ENCODE results near the gene PXDC1.

DNA sequence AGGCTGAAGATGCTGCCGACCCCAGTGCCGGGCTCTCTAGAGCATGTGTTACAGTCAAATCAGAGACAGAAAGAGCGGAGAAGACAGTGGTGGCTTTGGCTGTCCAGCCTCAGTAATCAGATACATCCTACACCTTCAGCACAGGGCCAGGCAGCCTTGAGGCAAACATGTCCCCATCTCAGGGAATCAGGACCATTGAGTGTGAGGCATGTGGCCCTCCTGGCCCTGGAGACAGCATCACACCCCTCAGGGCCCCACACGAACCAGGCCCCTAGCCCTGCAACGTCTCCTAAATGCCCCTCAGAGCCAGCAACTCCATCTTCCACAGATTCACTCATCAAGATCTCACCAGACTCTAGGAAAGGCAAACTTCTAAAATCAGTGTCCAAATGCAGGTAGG lies 24.5 kb downstream of the PXDC1 start:
- TF ChIP-seq, protein P1, sequence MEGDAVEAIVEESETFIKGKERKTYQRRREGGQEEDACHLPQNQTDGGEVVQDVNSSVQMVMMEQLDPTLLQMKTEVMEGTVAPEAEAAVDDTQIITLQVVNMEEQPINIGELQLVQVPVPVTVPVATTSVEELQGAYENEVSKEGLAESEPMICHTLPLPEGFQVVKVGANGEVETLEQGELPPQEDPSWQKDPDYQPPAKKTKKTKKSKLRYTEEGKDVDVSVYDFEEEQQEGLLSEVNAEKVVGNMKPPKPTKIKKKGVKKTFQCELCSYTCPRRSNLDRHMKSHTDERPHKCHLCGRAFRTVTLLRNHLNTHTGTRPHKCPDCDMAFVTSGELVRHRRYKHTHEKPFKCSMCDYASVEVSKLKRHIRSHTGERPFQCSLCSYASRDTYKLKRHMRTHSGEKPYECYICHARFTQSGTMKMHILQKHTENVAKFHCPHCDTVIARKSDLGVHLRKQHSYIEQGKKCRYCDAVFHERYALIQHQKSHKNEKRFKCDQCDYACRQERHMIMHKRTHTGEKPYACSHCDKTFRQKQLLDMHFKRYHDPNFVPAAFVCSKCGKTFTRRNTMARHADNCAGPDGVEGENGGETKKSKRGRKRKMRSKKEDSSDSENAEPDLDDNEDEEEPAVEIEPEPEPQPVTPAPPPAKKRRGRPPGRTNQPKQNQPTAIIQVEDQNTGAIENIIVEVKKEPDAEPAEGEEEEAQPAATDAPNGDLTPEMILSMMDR (IDR thresholded peaks at IDR 0.05; ENCODE audit: low read depth, low read length, missing input control), result no peak
- TF ChIP-seq GABPA (IDR thresholded peaks at IDR 0.05 in 1 of 2, conservative IDR thresholded peaks at IDR 0.05 in 1 of 2) (no peak), FOXA2 (IDR thresholded peaks at IDR 0.05) (no peak), TAF1 (conservative IDR thresholded peaks at IDR 0.05) (no peak), NR2F2 (IDR thresholded peaks at IDR 0.05) (no peak), RAD21 (IDR thresholded peaks at IDR 0.05) (no peak), EGR1 (IDR thresholded peaks at IDR 0.05; ENCODE audit: low read depth in 2 of 2) (no peak), RXRA (IDR thresholded peaks at IDR 0.05) (no peak)
- TF ChIP-seq, protein P2, sequence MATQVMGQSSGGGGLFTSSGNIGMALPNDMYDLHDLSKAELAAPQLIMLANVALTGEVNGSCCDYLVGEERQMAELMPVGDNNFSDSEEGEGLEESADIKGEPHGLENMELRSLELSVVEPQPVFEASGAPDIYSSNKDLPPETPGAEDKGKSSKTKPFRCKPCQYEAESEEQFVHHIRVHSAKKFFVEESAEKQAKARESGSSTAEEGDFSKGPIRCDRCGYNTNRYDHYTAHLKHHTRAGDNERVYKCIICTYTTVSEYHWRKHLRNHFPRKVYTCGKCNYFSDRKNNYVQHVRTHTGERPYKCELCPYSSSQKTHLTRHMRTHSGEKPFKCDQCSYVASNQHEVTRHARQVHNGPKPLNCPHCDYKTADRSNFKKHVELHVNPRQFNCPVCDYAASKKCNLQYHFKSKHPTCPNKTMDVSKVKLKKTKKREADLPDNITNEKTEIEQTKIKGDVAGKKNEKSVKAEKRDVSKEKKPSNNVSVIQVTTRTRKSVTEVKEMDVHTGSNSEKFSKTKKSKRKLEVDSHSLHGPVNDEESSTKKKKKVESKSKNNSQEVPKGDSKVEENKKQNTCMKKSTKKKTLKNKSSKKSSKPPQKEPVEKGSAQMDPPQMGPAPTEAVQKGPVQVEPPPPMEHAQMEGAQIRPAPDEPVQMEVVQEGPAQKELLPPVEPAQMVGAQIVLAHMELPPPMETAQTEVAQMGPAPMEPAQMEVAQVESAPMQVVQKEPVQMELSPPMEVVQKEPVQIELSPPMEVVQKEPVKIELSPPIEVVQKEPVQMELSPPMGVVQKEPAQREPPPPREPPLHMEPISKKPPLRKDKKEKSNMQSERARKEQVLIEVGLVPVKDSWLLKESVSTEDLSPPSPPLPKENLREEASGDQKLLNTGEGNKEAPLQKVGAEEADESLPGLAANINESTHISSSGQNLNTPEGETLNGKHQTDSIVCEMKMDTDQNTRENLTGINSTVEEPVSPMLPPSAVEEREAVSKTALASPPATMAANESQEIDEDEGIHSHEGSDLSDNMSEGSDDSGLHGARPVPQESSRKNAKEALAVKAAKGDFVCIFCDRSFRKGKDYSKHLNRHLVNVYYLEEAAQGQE (IDR thresholded peaks at IDR 0.05), result no peak
- TF ChIP-seq, protein P3, sequence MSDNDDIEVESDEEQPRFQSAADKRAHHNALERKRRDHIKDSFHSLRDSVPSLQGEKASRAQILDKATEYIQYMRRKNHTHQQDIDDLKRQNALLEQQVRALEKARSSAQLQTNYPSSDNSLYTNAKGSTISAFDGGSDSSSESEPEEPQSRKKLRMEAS (IDR thresholded peaks at IDR 0.05), result no peak

All from liver (tissue), 3 donors.